Activated T-helper 1 cell treated with anti-CD3 and anti-CD28 coated beads, Interleukin-12 subunit alpha, Interleukin-12 subunit beta, Interleukin-2, Interleukin-4 antibody, amounts not matched to agents 30 ng/mL and 10 ng/mL and 1 ng/mL, durations not matched to agents 14 hours and 24 hours and 36 hours (primary cell): Measurements from ENCODE around the gene LURAP1L. TPM values are rescaled to one million over a fixed set of nuclear protein-coding genes. Genes with fewer than 3 reads are reported as not detected.

Source experiments
- DNase-seq: peaks from one replicate; pipeline ENCODE4 v3.0.0; 2021; ENCODE audit warnings: low spot score
- H3K27ac Mint-ChIP-seq: one replicate; pipeline ENCODE4 v1.8.0; 2021; ENCODE audit warnings: mild to moderate bottlenecking, mixed read lengths
- H3K27me3 Mint-ChIP-seq: one replicate; pipeline ENCODE4 v1.8.0; 2022; ENCODE audit warnings: mild to moderate bottlenecking, moderate library complexity, mixed read lengths; ENCODE audit not compliant: insufficient read depth
- H3K36me3 Mint-ChIP-seq: one replicate; pipeline ENCODE4 v1.8.0; 2021; ENCODE audit warnings: low read depth, mixed read lengths
- H3K4me1 Mint-ChIP-seq: one replicate; pipeline ENCODE4 v1.8.0; 2021; ENCODE audit warnings: low read depth, mixed read lengths
- H3K4me3 Mint-ChIP-seq: one replicate; pipeline ENCODE4 v1.8.0; 2021; ENCODE audit warnings: mild to moderate bottlenecking, moderate library complexity, mixed read lengths
- H3K9me3 Mint-ChIP-seq: one replicate; pipeline ENCODE4 v1.8.0; 2021; ENCODE audit warnings: mixed read lengths
- intact Hi-C: fragments of 100-400 bp; cut with micrococcal nuclease; formaldehyde crosslinking; loops from one replicate; pipeline ENCODE4 v1.15.1; 2024
- total RNA-seq: library from RNA; stranded (reverse); gene quantifications from 2 replicates; pipeline ENCODE4 v1.2.3, GENCODE V29; 2022

LURAP1L gene
- total RNA-seq, 1 donor from 2014 or later, result not detected

- Mint-ChIP-seq H3K9me3 (no peaks in the 10 kb centered on the region), H3K36me3 (no peaks in the 10 kb centered on the region), H3K4me1 (no peaks in the 10 kb centered on the region), H3K27ac (no peak overlapping the region), H3K4me3 (no peak overlapping the region), H3K27me3 (no peaks in the 10 kb centered on the region)
- no peak for DNase-seq
- intact Hi-C loops, result no loop called here
These were observed 9.1 kb downstream of the LURAP1L start for GRCh38 chr9:12783767-12784460.

DNA sequence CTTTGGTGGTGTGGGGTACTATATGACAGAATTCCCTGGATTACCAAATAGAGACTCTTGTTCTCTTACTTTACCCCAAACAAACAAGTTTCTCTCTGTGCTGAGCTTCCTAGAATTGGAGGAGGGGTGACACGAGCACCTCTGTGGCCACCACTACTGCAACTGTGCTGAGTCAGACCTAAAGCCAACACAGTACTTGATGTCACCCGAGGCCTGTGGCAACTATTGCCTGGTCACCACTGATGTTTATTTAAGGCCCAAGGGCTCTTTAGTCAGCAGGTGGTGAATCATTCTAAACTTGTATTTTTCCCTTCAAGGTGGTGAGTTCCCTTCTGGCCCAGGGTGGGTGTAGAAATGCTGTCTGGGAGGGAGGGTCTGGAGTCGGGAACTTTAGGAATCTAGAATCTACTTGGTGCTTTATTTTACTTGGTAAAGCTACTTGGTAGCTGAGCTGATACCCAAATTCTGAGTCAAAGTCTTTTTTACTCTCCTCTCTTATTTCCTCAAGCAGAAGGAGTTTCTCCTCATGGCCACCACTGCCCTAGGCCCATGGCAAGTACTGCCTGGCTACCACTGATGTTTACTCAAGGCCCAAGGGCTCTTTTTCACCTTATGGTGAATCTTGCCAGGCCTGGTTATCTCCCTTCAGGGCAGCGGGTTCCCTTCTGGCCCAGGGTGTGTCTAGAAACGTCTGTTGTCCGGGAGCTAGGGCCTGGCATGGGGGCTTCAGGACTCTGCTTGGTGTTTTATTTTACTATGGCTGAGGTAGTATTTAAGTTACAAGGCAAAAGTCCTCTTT, 9.8 kb downstream of the LURAP1L start:
- DNase-seq, result no peak
- H3K27ac Mint-ChIP-seq, result no peak overlapping the region
- H3K4me3 Mint-ChIP-seq, result no peak overlapping the region
- H3K36me3 Mint-ChIP-seq, result no peaks in the 10 kb centered on the region
- intact Hi-C loops, result no loop called here
- no peaks in the 10 kb centered on the region for H3K27me3 Mint-ChIP-seq
- no peaks in the 10 kb centered on the region for H3K9me3 Mint-ChIP-seq
- H3K4me1 Mint-ChIP-seq, result no peaks in the 10 kb centered on the region

DNA sequence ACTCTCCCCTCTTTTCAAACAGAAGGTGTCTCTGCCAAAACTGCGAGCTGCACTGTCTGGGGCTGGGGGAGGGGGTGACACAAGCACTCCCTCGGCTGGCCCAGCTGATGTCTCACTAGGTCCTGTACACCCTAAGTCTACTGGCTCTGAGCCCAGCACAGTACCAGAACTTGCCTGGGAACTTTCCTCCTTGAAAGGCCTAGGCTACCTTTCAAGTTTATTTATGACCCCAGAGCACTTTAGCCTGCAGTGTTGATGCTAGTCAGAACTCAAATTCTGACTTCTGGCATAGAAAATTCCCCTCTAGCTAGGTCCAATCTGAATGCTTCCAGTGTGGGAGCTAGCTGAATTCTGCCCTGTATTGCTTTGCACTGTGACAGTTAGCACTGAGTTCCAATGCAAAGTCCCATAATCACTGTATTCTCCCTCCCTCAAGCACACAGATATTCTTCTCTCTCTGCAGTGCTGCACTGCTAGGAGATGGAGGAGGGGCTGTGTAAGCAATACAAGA, 10.5 kb downstream of the LURAP1L start:
- Mint-ChIP-seq H3K27me3 (no peaks in the 10 kb centered on the region), H3K27ac (no peak overlapping the region), H3K4me1 (no peaks in the 10 kb centered on the region), H3K9me3 (no peaks in the 10 kb centered on the region), H3K4me3 (no peak overlapping the region), H3K36me3 (no peaks in the 10 kb centered on the region)
- intact Hi-C loops, result no loop called here
- DNase-seq, result no peak

- Mint-ChIP-seq H3K4me1 (no peaks in the 10 kb centered on the region), H3K9me3 (no peaks in the 10 kb centered on the region), H3K36me3 (no peaks in the 10 kb centered on the region), H3K4me3 (no peak overlapping the region), H3K27ac (no peak overlapping the region), H3K27me3 (no peaks in the 10 kb centered on the region)
- intact Hi-C loops, result no loop called here
- no peak for DNase-seq
These were observed 11.1 kb downstream of the LURAP1L start for GRCh38 chr9:12785941-12786340.

DNA sequence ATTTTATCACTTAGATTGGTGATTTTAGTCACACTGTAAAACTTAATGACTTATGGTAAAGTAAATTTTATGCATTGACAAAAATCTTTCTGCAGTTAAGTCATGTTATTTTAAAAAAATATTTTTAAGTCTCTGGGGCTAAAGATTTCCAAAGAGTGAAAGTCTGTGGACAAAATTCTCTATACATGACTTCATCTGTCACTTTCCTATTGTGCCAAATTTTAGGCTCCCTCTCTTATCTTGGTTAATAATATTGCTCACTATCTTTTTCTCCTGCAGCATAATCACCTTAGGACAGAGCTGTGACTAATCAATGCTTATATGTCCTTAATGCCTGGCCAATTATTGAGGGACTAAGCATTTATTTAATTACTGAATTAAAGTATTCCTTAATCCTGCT, 15.2 kb downstream of the LURAP1L start:
- intact Hi-C loops, result no loop called here
- H3K4me3 Mint-ChIP-seq, result no peak overlapping the region

DNA sequence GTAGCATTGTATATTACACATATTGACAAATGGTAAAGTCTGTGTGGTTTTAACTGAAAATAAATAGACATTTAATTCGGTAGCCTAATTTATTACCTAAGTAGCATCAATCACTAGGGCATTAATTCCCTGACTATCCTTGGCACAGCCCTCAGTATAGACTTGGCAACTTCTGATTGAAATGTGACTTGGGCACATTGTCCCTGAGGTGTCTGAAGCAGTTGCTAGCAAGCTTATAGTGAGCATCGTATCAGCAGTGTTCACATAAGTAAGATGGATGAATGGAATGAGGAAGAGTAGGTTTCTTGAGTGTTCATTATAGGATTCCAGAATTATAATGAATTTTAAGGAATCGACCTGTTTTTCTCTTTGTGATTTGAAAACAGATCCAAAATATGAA, 16.1 kb downstream of the LURAP1L start:
- H3K27ac Mint-ChIP-seq, result no peak overlapping the region
- no peak overlapping the region for H3K4me3 Mint-ChIP-seq
- no peaks in the 10 kb centered on the region for H3K36me3 Mint-ChIP-seq
- H3K9me3 Mint-ChIP-seq, result no peaks in the 10 kb centered on the region
- no peaks in the 10 kb centered on the region for H3K4me1 Mint-ChIP-seq
- DNase-seq, result no peak
- no peaks in the 10 kb centered on the region for H3K27me3 Mint-ChIP-seq
- intact Hi-C loops, result no loop called here

More for the DNA sequence above, 15.2 kb downstream of the LURAP1L start:
- Mint-ChIP-seq H3K9me3 (no peaks in the 10 kb centered on the region), H3K36me3 (no peaks in the 10 kb centered on the region), H3K4me1 (no peaks in the 10 kb centered on the region), H3K27me3 (no peaks in the 10 kb centered on the region), H3K27ac (no peak overlapping the region)
- no peak for DNase-seq

GRCh38 chr9:12794101-12794799, 19.4 kb downstream of the LURAP1L start:
- Mint-ChIP-seq H3K27me3 (no peaks in the 10 kb centered on the region), H3K9me3 (no peaks in the 10 kb centered on the region), H3K36me3 (no peaks in the 10 kb centered on the region), H3K4me1 (no peaks in the 10 kb centered on the region), H3K27ac (no peak overlapping the region), H3K4me3 (no peak overlapping the region)
- no peak for DNase-seq
- intact Hi-C loops, result no loop called here

GRCh38 chr9:12796601-12797000, 21.8 kb downstream of the LURAP1L start:
- no peaks in the 10 kb centered on the region for H3K27me3 Mint-ChIP-seq
- DNase-seq, result no peak
- no peaks in the 10 kb centered on the region for H3K9me3 Mint-ChIP-seq
- no peak overlapping the region for H3K27ac Mint-ChIP-seq
- intact Hi-C loops, result no loop called here
- no peaks in the 10 kb centered on the region for H3K36me3 Mint-ChIP-seq
- no peaks in the 10 kb centered on the region for H3K4me1 Mint-ChIP-seq
- H3K4me3 Mint-ChIP-seq, result no peak overlapping the region

- Mint-ChIP-seq H3K27me3 (no peaks in the 10 kb centered on the region), H3K36me3 (no peaks in the 10 kb centered on the region), H3K27ac (no peak overlapping the region), H3K9me3 (no peaks in the 10 kb centered on the region), H3K4me3 (no peak overlapping the region), H3K4me1 (no peaks in the 10 kb centered on the region)
- intact Hi-C loops, result no loop called here
- DNase-seq, result no peak
These were observed 22.2 kb downstream of the LURAP1L start for GRCh38 chr9:12797037-12797436.

DNA sequence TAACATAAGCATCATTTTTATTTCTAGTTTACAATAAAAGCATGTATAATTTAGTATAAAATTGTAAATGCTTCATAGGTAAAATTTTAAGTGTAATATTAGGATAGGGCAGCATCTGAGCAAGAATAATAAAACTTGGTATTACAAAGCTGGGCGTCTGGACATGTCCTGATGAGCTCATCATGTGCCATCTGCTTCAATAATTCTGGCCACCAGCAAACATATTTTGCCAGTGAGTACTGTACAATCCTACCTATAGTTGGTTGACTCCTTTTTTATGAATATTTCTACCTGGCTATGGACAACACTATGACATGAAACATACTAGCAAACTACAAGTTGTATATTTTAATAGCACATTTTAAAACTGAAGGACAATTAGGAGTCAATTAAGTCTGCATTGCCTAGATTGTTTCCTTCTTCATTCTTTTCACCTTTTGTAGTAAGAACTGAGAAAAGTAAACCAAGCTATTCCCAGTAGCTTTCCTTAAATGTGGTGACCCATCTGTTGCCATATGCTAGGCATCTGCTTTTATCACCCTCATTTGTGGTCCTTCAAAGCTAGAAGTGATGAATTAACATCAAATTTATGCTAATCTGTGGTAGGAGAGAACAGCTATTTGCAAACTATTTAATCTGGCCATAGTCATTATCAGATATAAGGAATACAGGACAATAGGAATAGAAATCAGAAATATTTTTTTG, 23.4 kb downstream of the LURAP1L start:
- Mint-ChIP-seq H3K4me1 (no peaks in the 10 kb centered on the region), H3K27ac (no peak overlapping the region), H3K9me3 (no peaks in the 10 kb centered on the region), H3K4me3 (no peak overlapping the region), H3K27me3 (no peaks in the 10 kb centered on the region), H3K36me3 (no peaks in the 10 kb centered on the region)
- intact Hi-C loops, result no loop called here
- no peak for DNase-seq

DNA sequence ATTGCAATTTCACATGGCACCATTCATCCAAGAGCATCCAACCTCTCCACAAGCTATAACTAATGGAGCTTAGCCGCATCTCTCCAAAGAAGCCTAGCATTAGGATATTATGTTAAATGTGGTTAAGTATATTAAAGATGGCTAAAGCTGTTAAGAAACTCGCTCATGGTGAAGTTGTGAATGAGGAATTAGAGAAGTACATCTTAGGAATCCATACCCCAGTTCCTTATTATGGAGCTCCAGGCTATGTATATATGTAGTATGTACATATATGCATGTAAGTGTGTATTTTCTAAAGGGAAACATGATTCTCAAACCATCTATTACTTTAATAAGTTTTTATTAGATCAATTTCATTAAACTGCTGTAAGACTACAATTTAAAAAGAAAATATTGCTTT, 26.4 kb downstream of the LURAP1L start:
- H3K9me3 Mint-ChIP-seq, result no peaks in the 10 kb centered on the region
- no peaks in the 10 kb centered on the region for H3K4me1 Mint-ChIP-seq
- no peak for DNase-seq
- no peaks in the 10 kb centered on the region for H3K36me3 Mint-ChIP-seq
- no peak overlapping the region for H3K27ac Mint-ChIP-seq
- intact Hi-C loops, result no loop called here
- no peak overlapping the region for H3K4me3 Mint-ChIP-seq
- H3K27me3 Mint-ChIP-seq, result no peaks in the 10 kb centered on the region

GRCh38 chr9:12801663-12802062, 26.8 kb downstream of the LURAP1L start:
- no peaks in the 10 kb centered on the region for H3K4me1 Mint-ChIP-seq

More at GRCh38 chr9:12801663-12802062, 26.8 kb downstream of the LURAP1L start:
- no peaks in the 10 kb centered on the region for H3K36me3 Mint-ChIP-seq
- H3K9me3 Mint-ChIP-seq, result no peaks in the 10 kb centered on the region
- H3K27ac Mint-ChIP-seq, result no peak overlapping the region
- no peak overlapping the region for H3K4me3 Mint-ChIP-seq
- intact Hi-C loops, result no loop called here
- DNase-seq, result no peak
- no peaks in the 10 kb centered on the region for H3K27me3 Mint-ChIP-seq
